ENCODE measurements around the gene RTN4IP1. TPM values are rescaled to one million over a fixed set of nuclear protein-coding genes. Genes with fewer than 3 reads are reported as not detected.

RTN4IP1 gene
- total and polyA plus RNA-seq, 11 donors, result 6.9 to 23.3 (median 13.6) TPM

GRCh38 chr6:106623039-106623438 lies 6.3 kb downstream of the RTN4IP1 start:
- H3K27ac ChIP-seq, result no peak overlapping the region
- WGBS, 4 donors, result 82 to 90% (median 87%) methylated on average over 1 of the region's 1 CpG
- TF ChIP-seq CTCF (IDR thresholded peaks at IDR 0.05), result no peak
- TF ChIP-seq POLR2A (IDR thresholded peaks at IDR 0.05), result no peak
- H3K9me3 ChIP-seq, result no peaks in the 10 kb centered on the region
- peaks cover 0 to 2% (median under 1%) of the 10 kb centered on the region in 12 donors for H3K4me1 ChIP-seq
- peaks cover 0 to 22% (median 17%) of the 10 kb centered on the region in 9 donors for H3K36me3 ChIP-seq
- DNase-seq (no peak), ATAC-seq (no peak)
- H3K27me3 ChIP-seq, result no peaks in the 10 kb centered on the region
- intact Hi-C loops (cut with DNase I), result loop anchor here in 1 of 10 donors (10.0 kb wide), 1 partner anchor 352 kb away; the partner anchor contains the start of gene CD24
- no peak overlapping the region for H3K4me3 ChIP-seq

GRCh38 chr6:106622412-106622811 lies 6.9 kb downstream of the RTN4IP1 start:
- ATAC-seq (no peak), DNase-seq (no peak)
- H3K36me3 ChIP-seq, result peaks cover 0 to 28% (median 17%) of the 10 kb centered on the region in 9 donors
- no peak overlapping the region for H3K27ac ChIP-seq
- H3K4me1 ChIP-seq, result no peaks in the 10 kb centered on the region
- no peaks in the 10 kb centered on the region for H3K27me3 ChIP-seq
- no peaks in the 10 kb centered on the region for H3K9me3 ChIP-seq
- TF ChIP-seq CTCF (IDR thresholded peaks at IDR 0.05) (no peak), POLR2A (IDR thresholded peaks at IDR 0.05) (no peak)
- 94 to 97% (median 96%) methylated on average over 8 of the region's 8 CpGs for WGBS, 4 donors
- intact Hi-C loops (cut with DNase I), result loop anchor here in 1 of 10 donors (10.0 kb wide), 1 partner anchor 352 kb away; the partner anchor contains the start of gene CD24
- H3K4me3 ChIP-seq, result no peak overlapping the region

GRCh38 chr6:106620931-106621672 lies 8.2 kb downstream of the RTN4IP1 start:
- DNase-seq, result no peak
- ATAC-seq, result no peak
- Histone ChIP-seq H3K27ac (no peak overlapping the region), H3K9me3 (no peaks in the 10 kb centered on the region), H3K36me3 (peaks cover 0 to 37% (median 19%) of the 10 kb centered on the region in 9 donors), H3K27me3 (no peaks in the 10 kb centered on the region), H3K4me3 (no peak overlapping the region), H3K4me1 (no peaks in the 10 kb centered on the region)
- intact Hi-C loops (cut with DNase I), result loop anchor here in 1 of 10 donors (10.0 kb wide), 1 partner anchor 354 kb away; the partner anchor contains the start of gene CD24
- TF ChIP-seq CTCF (IDR thresholded peaks at IDR 0.05), result no peak
- TF ChIP-seq POLR2A (IDR thresholded peaks at IDR 0.05), result no peak
- WGBS, 4 donors, result 72 to 85% (median 84%) methylated on average over 3 of the region's 3 CpGs

GRCh38 chr6:106619223-106619622 lies 10.1 kb downstream of the RTN4IP1 start:
- Histone ChIP-seq H3K4me3 (no peak overlapping the region), H3K9me3 (no peaks in the 10 kb centered on the region), H3K27ac (no peak overlapping the region), H3K36me3 (peaks cover 0 to 51% (median 20%) of the 10 kb centered on the region in 9 donors), H3K4me1 (no peaks in the 10 kb centered on the region), H3K27me3 (no peaks in the 10 kb centered on the region)
- TF ChIP-seq POLR2A (IDR thresholded peaks at IDR 0.05), result no peak
- no peak for TF ChIP-seq CTCF (IDR thresholded peaks at IDR 0.05)
- DNase-seq (no peak), ATAC-seq (no peak)
- intact Hi-C loops (cut with DNase I), result loop anchor here in 1 of 10 donors (10.0 kb wide), 1 partner anchor 356 kb away; the partner anchor contains the start of gene CD24
- 79 to 88% (median 86%) methylated on average over 1 of the region's 1 CpG for WGBS, 4 donors
